PFSK-1 (cell line): Measurements from ENCODE around the gene SLC25A48.

Source experiments
- POLR2AphosphoS5 ChIP-seq: IDR thresholded peaks from 2 replicates; pipeline ENCODE4 v1.6.1; 2012; ENCODE audit warnings: low read depth, mild to moderate bottlenecking, control low read depth, low read length, moderate library complexity
- REST ChIP-seq, 2 experiments: IDR thresholded peaks; 2 replicates each; pipeline versions ENCODE4 v1.6.1 to v1.8.0; 2011 to 2012; ENCODE audit warnings: low read depth in 2 of 2, low read length in 2 of 2, control low read depth in 1 of 2, inconsistent platforms in 1 of 2, mild to moderate bottlenecking in 1 of 2, moderate library complexity in 1 of 2; ENCODE audit not compliant: insufficient read depth in 1 of 2
- SIN3A ChIP-seq: IDR thresholded peaks from 2 replicates; pipeline ENCODE4 v1.6.1; 2012; ENCODE audit warnings: mild to moderate bottlenecking, low read length, moderate library complexity, borderline replicate concordance; ENCODE audit not compliant: insufficient read depth
- TAF1 ChIP-seq: IDR thresholded peaks from 2 replicates; pipeline ENCODE4 v1.6.1; 2012; ENCODE audit warnings: low read length, control low read depth, borderline replicate concordance; ENCODE audit not compliant: insufficient read depth

GRCh38 chr5:135861641-135862040 is 27.2 kb downstream of the SLC25A48 start:
- no peak for TF ChIP-seq POLR2AphosphoS5
- TF ChIP-seq REST (IDR thresholded peaks at IDR 0.05; ENCODE audit: insufficient read depth in 1 of 2, low read depth in 2 of 2, low read length in 2 of 2) = no peak
- no peak for TF ChIP-seq TAF1
- TF ChIP-seq SIN3A = no peak
